ENCODE results near the gene APOBEC4. TPM values are rescaled to one million over a fixed set of nuclear protein-coding genes. Genes with fewer than 3 reads are reported as not detected.

The APOBEC4 gene
- total and polyA plus RNA-seq, 2 of the 8 experiments (the other 6 are each of a cell fraction or from before 2014, with no cell fraction given): not detected

DNA sequence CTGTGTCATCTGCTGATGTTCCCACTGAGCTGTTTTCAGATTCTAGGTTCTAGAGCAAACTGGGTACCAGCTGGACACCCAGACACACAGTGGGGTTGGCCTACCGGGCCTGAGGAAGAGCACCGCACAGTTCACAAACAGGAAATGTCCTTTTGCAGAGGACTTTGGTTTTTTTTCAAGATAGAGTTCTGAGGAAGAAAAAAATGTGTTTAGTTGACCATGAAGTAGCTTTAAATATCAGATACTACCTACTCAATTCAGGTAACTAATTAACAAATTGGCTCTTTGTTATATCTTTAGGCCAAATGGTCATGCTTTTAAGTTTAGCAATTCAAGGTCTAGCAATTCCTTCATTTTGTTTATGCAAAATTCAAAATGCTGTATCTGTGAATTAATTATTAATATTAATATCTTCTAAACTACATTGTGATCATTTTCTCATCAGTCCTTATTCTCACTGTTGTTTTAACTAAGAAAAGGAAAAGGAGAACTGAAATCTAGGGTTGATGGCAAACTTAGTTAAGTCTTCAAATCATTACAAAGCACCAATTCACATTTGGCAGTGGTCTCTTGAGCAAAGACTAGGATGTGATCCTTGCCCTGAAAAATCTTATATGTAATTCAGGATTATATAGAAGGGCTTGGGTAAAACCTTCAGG lies 45.7 kb downstream of the APOBEC4 start (continued):
- TF ChIP-seq, protein P1, sequence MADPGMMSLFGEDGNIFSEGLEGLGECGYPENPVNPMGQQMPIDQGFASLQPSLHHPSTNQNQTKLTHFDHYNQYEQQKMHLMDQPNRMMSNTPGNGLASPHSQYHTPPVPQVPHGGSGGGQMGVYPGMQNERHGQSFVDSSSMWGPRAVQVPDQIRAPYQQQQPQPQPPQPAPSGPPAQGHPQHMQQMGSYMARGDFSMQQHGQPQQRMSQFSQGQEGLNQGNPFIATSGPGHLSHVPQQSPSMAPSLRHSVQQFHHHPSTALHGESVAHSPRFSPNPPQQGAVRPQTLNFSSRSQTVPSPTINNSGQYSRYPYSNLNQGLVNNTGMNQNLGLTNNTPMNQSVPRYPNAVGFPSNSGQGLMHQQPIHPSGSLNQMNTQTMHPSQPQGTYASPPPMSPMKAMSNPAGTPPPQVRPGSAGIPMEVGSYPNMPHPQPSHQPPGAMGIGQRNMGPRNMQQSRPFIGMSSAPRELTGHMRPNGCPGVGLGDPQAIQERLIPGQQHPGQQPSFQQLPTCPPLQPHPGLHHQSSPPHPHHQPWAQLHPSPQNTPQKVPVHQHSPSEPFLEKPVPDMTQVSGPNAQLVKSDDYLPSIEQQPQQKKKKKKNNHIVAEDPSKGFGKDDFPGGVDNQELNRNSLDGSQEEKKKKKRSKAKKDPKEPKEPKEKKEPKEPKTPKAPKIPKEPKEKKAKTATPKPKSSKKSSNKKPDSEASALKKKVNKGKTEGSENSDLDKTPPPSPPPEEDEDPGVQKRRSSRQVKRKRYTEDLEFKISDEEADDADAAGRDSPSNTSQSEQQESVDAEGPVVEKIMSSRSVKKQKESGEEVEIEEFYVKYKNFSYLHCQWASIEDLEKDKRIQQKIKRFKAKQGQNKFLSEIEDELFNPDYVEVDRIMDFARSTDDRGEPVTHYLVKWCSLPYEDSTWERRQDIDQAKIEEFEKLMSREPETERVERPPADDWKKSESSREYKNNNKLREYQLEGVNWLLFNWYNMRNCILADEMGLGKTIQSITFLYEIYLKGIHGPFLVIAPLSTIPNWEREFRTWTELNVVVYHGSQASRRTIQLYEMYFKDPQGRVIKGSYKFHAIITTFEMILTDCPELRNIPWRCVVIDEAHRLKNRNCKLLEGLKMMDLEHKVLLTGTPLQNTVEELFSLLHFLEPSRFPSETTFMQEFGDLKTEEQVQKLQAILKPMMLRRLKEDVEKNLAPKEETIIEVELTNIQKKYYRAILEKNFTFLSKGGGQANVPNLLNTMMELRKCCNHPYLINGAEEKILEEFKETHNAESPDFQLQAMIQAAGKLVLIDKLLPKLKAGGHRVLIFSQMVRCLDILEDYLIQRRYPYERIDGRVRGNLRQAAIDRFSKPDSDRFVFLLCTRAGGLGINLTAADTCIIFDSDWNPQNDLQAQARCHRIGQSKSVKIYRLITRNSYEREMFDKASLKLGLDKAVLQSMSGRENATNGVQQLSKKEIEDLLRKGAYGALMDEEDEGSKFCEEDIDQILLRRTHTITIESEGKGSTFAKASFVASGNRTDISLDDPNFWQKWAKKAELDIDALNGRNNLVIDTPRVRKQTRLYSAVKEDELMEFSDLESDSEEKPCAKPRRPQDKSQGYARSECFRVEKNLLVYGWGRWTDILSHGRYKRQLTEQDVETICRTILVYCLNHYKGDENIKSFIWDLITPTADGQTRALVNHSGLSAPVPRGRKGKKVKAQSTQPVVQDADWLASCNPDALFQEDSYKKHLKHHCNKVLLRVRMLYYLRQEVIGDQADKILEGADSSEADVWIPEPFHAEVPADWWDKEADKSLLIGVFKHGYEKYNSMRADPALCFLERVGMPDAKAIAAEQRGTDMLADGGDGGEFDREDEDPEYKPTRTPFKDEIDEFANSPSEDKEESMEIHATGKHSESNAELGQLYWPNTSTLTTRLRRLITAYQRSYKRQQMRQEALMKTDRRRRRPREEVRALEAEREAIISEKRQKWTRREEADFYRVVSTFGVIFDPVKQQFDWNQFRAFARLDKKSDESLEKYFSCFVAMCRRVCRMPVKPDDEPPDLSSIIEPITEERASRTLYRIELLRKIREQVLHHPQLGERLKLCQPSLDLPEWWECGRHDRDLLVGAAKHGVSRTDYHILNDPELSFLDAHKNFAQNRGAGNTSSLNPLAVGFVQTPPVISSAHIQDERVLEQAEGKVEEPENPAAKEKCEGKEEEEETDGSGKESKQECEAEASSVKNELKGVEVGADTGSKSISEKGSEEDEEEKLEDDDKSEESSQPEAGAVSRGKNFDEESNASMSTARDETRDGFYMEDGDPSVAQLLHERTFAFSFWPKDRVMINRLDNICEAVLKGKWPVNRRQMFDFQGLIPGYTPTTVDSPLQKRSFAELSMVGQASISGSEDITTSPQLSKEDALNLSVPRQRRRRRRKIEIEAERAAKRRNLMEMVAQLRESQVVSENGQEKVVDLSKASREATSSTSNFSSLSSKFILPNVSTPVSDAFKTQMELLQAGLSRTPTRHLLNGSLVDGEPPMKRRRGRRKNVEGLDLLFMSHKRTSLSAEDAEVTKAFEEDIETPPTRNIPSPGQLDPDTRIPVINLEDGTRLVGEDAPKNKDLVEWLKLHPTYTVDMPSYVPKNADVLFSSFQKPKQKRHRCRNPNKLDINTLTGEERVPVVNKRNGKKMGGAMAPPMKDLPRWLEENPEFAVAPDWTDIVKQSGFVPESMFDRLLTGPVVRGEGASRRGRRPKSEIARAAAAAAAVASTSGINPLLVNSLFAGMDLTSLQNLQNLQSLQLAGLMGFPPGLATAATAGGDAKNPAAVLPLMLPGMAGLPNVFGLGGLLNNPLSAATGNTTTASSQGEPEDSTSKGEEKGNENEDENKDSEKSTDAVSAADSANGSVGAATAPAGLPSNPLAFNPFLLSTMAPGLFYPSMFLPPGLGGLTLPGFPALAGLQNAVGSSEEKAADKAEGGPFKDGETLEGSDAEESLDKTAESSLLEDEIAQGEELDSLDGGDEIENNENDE (IDR thresholded peaks at IDR 0.05; ENCODE audit: insufficient replicate concordance, low read length): no peak
- TF ChIP-seq POU5F1 (IDR thresholded peaks at IDR 0.05; ENCODE audit: low read depth, low read length) (no peak), CEBPB (IDR thresholded peaks at IDR 0.05; ENCODE audit: low read depth, low read length) (no peak)
- TF ChIP-seq, protein P2, sequence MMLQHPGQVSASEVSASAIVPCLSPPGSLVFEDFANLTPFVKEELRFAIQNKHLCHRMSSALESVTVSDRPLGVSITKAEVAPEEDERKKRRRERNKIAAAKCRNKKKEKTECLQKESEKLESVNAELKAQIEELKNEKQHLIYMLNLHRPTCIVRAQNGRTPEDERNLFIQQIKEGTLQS (IDR thresholded peaks at IDR 0.05; ENCODE audit: insufficient read depth, low read depth, low read length): no peak
